GM12872 (cell line): ENCODE data around the gene GANC.

Source experiments
- CTCF ChIP-seq: IDR thresholded peaks from 3 replicates; pipeline ENCODE4 v1.5.1; 2011; ENCODE audit warnings: low read depth, mild to moderate bottlenecking, low read length, moderate library complexity; ENCODE audit not compliant: insufficient read depth

GANC gene

GRCh38 chr15:42343596-42344232 is 70.7 kb downstream of the GANC start:
- TF ChIP-seq CTCF, result no peak

- no peak for TF ChIP-seq CTCF
Observed at GRCh38 chr15:42344763-42345162, 71.8 kb downstream of the GANC start.

GRCh38 chr15:42345504-42345903 is 72.5 kb downstream of the GANC start:
- TF ChIP-seq CTCF, result no peak

- TF ChIP-seq CTCF, result no peak
Observed at GRCh38 chr15:42348083-42348482, 75.1 kb downstream of the GANC start.

- no peak for TF ChIP-seq CTCF
Observed at GRCh38 chr15:42349186-42349585, 76.2 kb downstream of the GANC start.

GRCh38 chr15:42352401-42352800 is 79.4 kb downstream of the GANC start:
- TF ChIP-seq CTCF, result no peak

- TF ChIP-seq CTCF, result no peak
Observed at GRCh38 chr15:42353061-42353460, 80.1 kb downstream of the GANC start.
